Measurements from ENCODE around the gene CDX1.

GRCh38 chr5:150155258-150156026 lies 11.1 kb upstream of the CDX1 start, which contains the start of gene PDGFRB:
- no peak for TF ChIP-seq SRF (IDR thresholded peaks at IDR 0.05; ENCODE audit: low read depth, low read length)
- TF ChIP-seq EZH2 (IDR thresholded peaks at IDR 0.05; ENCODE audit: low read depth, low read length, severe bottlenecking): no peak
- no peak for TF ChIP-seq CREB1 (IDR thresholded peaks at IDR 0.05)
- TF ChIP-seq CTCF (IDR thresholded peaks at IDR 0.05; ENCODE audit: control extremely low read depth in 1 of 3, insufficient read depth in 1 of 3, low read depth in 1 of 3, low read length in 3 of 3): no peak
- TF ChIP-seq NRF1 (IDR thresholded peaks at IDR 0.05; ENCODE audit: low read depth, low read length): no peak
- TF ChIP-seq ATF3 (IDR thresholded peaks at IDR 0.05; ENCODE audit: insufficient read depth, low read depth, low read length): no peak
- TF ChIP-seq SP2 (IDR thresholded peaks at IDR 0.05; ENCODE audit: low read length): no peak
- peak; percentile 67 for TF ChIP-seq TAF1 (IDR thresholded peaks at IDR 0.05; ENCODE audit: low read depth, low read length)
- TF ChIP-seq GABPA (IDR thresholded peaks at IDR 0.05; ENCODE audit: borderline replicate concordance, insufficient read depth, low read length): no peak
- no peak for TF ChIP-seq RFX5 (IDR thresholded peaks at IDR 0.05; ENCODE audit: borderline replicate concordance, low read depth, low read length)
- TF ChIP-seq RAD21 (IDR thresholded peaks at IDR 0.05 in 1 of 2, conservative IDR thresholded peaks at IDR 0.05 in 1 of 2; ENCODE audit: low read depth in 2 of 2, low read length in 2 of 2): peak in 1 of 2 experiments; percentile 12; a peak in 1 of 4 replicates
- TF ChIP-seq BCL11A (IDR thresholded peaks at IDR 0.05; ENCODE audit: low read depth in 2 of 2, low read length in 2 of 2): no peak

All from H1 (cell line).